H9 (cell line): ENCODE data around the gene ACACB. TPM values are rescaled to one million over a fixed set of nuclear protein-coding genes. Genes with fewer than 3 reads are reported as not detected.

Source experiments
- DNase-seq: peaks from one replicate; pipeline ENCODE4 v3.0.0-alpha.2; 2017
- H2AFZ ChIP-seq: one replicate; pipeline ENCODE4 v1.6.1; 2013; ENCODE audit warnings: mild to moderate bottlenecking, low read length, control low read depth, moderate library complexity
- H2AK5ac ChIP-seq: 2 replicates; pipeline ENCODE4 v1.6.1; 2013; ENCODE audit warnings: low read length, control low read depth, mixed read lengths; ENCODE audit not compliant: insufficient read length
- H2BK120ac ChIP-seq: one replicate; pipeline ENCODE4 v1.6.1; 2013; ENCODE audit warnings: low read depth, mild to moderate bottlenecking, low read length, control low read depth, inconsistent platforms; ENCODE audit not compliant: poor library complexity, severe bottlenecking
- H2BK12ac ChIP-seq: 2 replicates; pipeline ENCODE4 v1.6.1; 2013; ENCODE audit warnings: low read length, control low read depth, mixed read lengths, low read depth; ENCODE audit not compliant: insufficient read length
- H2BK15ac ChIP-seq: 2 replicates; pipeline ENCODE4 v1.6.1; 2013; ENCODE audit warnings: low read depth, low read length, control low read depth
- H2BK20ac ChIP-seq: one replicate; pipeline ENCODE4 v1.6.1; 2013; ENCODE audit warnings: low read depth, mild to moderate bottlenecking, low read length, control low read depth, inconsistent platforms; ENCODE audit not compliant: poor library complexity, severe bottlenecking
- H2BK5ac ChIP-seq: 2 replicates; pipeline ENCODE4 v1.6.1; 2013; ENCODE audit warnings: low read length, control low read depth, mixed read lengths; ENCODE audit not compliant: insufficient read length
- H3K14ac ChIP-seq: 2 replicates; pipeline ENCODE4 v1.6.1; 2013; ENCODE audit warnings: low read length, control low read depth; ENCODE audit not compliant: insufficient read depth
- H3K18ac ChIP-seq: 2 replicates; pipeline ENCODE4 v1.6.1; 2013; ENCODE audit warnings: low read depth, mild to moderate bottlenecking, mixed read lengths, low read length, control low read depth; ENCODE audit not compliant: insufficient read length
- H3K23ac ChIP-seq: 2 replicates; pipeline ENCODE4 v1.6.1; 2013; ENCODE audit warnings: low read length, control low read depth, mixed read lengths, low read depth; ENCODE audit not compliant: insufficient read length
- H3K23me2 ChIP-seq: 2 replicates; pipeline ENCODE4 v1.6.1; 2013; ENCODE audit warnings: low read depth, mild to moderate bottlenecking, mixed read lengths, low read length, control low read depth; ENCODE audit not compliant: insufficient read length, poor library complexity, severe bottlenecking
- H3K27ac ChIP-seq: 2 replicates; pipeline ENCODE4 v1.5.1; 2013; ENCODE audit warnings: low read length, control low read depth, mixed read lengths, low read depth; ENCODE audit not compliant: insufficient read length
- H3K27me3 ChIP-seq: 2 replicates; pipeline ENCODE4 v1.6.1; 2013; ENCODE audit warnings: low read length, control low read depth, inconsistent platforms; ENCODE audit not compliant: insufficient read depth
- H3K4ac ChIP-seq: 2 replicates; pipeline ENCODE4 v1.6.1; 2013; ENCODE audit warnings: low read depth, mild to moderate bottlenecking, control low read depth, inconsistent platforms, low read length, moderate library complexity
- H3K4me1 ChIP-seq: 2 replicates; pipeline ENCODE4 v1.6.1; 2013; ENCODE audit warnings: low read length, control low read depth, inconsistent platforms; ENCODE audit not compliant: insufficient read depth
- H3K4me2 ChIP-seq: 2 replicates; pipeline ENCODE4 v1.6.1; 2013; ENCODE audit warnings: low read length, control low read depth, mixed read lengths; ENCODE audit not compliant: insufficient read length, insufficient read depth
- H3K56ac ChIP-seq: 2 replicates; pipeline ENCODE4 v1.6.1; 2013; ENCODE audit warnings: low read depth, mild to moderate bottlenecking, mixed read lengths, low read length, control low read depth; ENCODE audit not compliant: insufficient read length
- H3K79me1 ChIP-seq: 2 replicates; pipeline ENCODE4 v1.6.1; 2013; ENCODE audit warnings: low read depth, mild to moderate bottlenecking, moderate library complexity, low read length, control low read depth, inconsistent platforms; ENCODE audit not compliant: insufficient read depth, poor library complexity, severe bottlenecking
- H3K79me2 ChIP-seq: 2 replicates; pipeline ENCODE4 v1.6.1; 2013; ENCODE audit warnings: low read length, control low read depth, inconsistent platforms; ENCODE audit not compliant: insufficient read depth
- H3K9ac ChIP-seq: 2 replicates; pipeline ENCODE4 v1.6.1; 2013; ENCODE audit warnings: low read length, control low read depth, mixed read lengths; ENCODE audit not compliant: insufficient read length; ENCODE audit errors: extremely low read depth
- H3K9me3 ChIP-seq: one replicate; pipeline ENCODE4 v1.6.1; 2013; ENCODE audit warnings: low read depth, low read length, inconsistent platforms; ENCODE audit not compliant: control insufficient read depth
- H3T11ph ChIP-seq: one replicate; pipeline ENCODE4 v1.6.1; 2013; ENCODE audit warnings: mild to moderate bottlenecking, low read length, control low read depth, inconsistent platforms
- H4K20me1 ChIP-seq: one replicate; pipeline ENCODE4 v1.6.1; 2013; ENCODE audit not compliant: control insufficient read depth, insufficient read length, insufficient read depth
- H4K5ac ChIP-seq: 2 replicates; pipeline ENCODE4 v1.6.1; 2013; ENCODE audit warnings: low read depth, mild to moderate bottlenecking, mixed read lengths, low read length, control low read depth; ENCODE audit not compliant: insufficient read length
- H4K8ac ChIP-seq: replicated peaks from 2 replicates; pipeline ENCODE4 v1.6.1; 2013; ENCODE audit warnings: low read length, control low read depth, mixed read lengths, low read depth; ENCODE audit not compliant: insufficient read length
- H4K91ac ChIP-seq: 2 replicates; pipeline ENCODE4 v1.6.1; 2013; ENCODE audit warnings: low read depth, mild to moderate bottlenecking, moderate library complexity, mixed read lengths, low read length, control low read depth; ENCODE audit not compliant: insufficient read length
- H3K27ac Mint-ChIP-seq, 3 experiments: 2 replicates in 2 of 3; 3 replicates in 1 of 3; pipeline ENCODE4 v1.8.0; 2020 to 2021; ENCODE audit warnings: mixed read lengths in 3 of 3, mild to moderate bottlenecking in 1 of 3, moderate library complexity in 1 of 3
- H3K27me3 Mint-ChIP-seq: 2 replicates; pipeline ENCODE4 v1.8.0; 2021; ENCODE audit warnings: low read depth, mild to moderate bottlenecking, moderate library complexity, mixed read lengths
- H3K36me3 Mint-ChIP-seq, 3 experiments: 2 replicates in 2 of 3; 3 replicates in 1 of 3; pipeline ENCODE4 v1.8.0; 2020 to 2021; ENCODE audit warnings: low read depth in 3 of 3, mixed read lengths in 3 of 3; ENCODE audit not compliant: insufficient read depth in 1 of 3
- H3K4me1 Mint-ChIP-seq, 2 experiments: 2 replicates each; pipeline ENCODE4 v1.8.0; 2020; ENCODE audit warnings: mixed read lengths in 2 of 2
- H3K4me3 Mint-ChIP-seq, 2 experiments: 2 replicates in 1 of 2; 3 replicates in 1 of 2; pipeline ENCODE4 v1.8.0; 2020 to 2021; ENCODE audit warnings: mild to moderate bottlenecking in 2 of 2, mixed read lengths in 2 of 2, moderate library complexity in 1 of 2
- H3K9me3 Mint-ChIP-seq, 2 experiments: 2 replicates in 1 of 2; 3 replicates in 1 of 2; pipeline ENCODE4 v1.8.0; 2020; ENCODE audit warnings: mild to moderate bottlenecking in 2 of 2, mixed read lengths in 2 of 2, moderate library complexity in 1 of 2
- WGBS: extraction: QIAGEN DNeasy Blood & Tissue Kit; methylation state at CpG from one replicate; pipeline ENCODE4 v1.1.7; 2013; ENCODE audit warnings: missing lambda C conversion rate, low lambda C conversion rate, mixed read lengths; ENCODE audit not compliant: insufficient read length; ENCODE audit errors: extremely low coverage; 5-methylcytosine and 5-hydroxymethylcytosine counted together
- total RNA-seq: library from RNA; stranded (reverse); gene quantifications from 2 replicates; pipeline ENCODE4 v1.2.1, GENCODE V29; 2021
- TF ChIP-seq, protein P1 (sequence below): fragments of 200-600 bp; sonication (generic); conservative IDR thresholded peaks from 3 replicates; pipeline ENCODE4 v1.8.0; 2021; ENCODE audit warnings: antibody characterized with exemption, mild to moderate bottlenecking

The ACACB gene
- total RNA-seq, 1 experiment from 2014 or later, result 14.2 TPM

DNA sequence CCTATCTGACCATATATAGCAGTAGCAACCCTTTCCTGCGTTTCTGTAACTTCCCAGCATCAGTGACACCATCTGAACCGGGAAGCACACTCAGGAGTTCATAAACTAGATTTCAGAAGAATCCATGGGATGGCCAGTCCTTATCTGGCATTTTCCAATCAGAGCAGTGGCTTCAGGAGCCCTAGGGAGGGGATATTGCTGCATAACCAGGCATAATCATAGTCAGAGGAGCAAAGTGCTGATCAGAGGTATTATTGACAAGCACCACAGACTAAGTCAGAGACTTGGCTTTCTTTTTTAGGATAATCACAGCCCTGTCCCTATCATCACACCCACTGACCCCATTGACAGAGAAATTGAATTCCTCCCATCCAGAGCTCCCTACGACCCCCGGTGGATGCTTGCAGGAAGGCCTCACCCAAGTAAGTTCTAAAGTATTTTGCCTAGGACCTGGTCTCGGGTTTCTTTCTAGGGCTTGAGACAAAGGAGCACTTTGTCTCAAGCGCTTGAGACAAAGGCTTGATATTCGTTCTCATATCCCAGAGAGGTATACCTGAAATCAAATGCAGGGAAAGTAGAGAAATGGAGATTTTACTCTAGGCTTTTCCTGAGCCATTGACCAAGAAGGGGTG, 137.6 kb downstream of the ACACB start:
- Histone ChIP-seq H3K9me3 (no peaks in the 10 kb centered on the region), H4K8ac (no peak overlapping the region), H2BK15ac (no peak overlapping the region), H2AFZ (no peak overlapping the region), H3K4me1 (no peaks in the 10 kb centered on the region), H3K23ac (no peak overlapping the region), H2BK5ac (no peak overlapping the region), H4K5ac (no peak overlapping the region), H4K20me1 (no peaks in the 10 kb centered on the region), H3K56ac (no peak overlapping the region), H3K4me2 (no peak overlapping the region), H3K27ac (no peak overlapping the region), H3K79me2 (no peaks in the 10 kb centered on the region), H3K27me3 (no peaks in the 10 kb centered on the region), H2BK12ac (no peak overlapping the region), H3K79me1 (no peaks in the 10 kb centered on the region), H2BK20ac (no peak overlapping the region), H4K91ac (no peak overlapping the region), H3K18ac (no peak overlapping the region), H3T11ph (no peak overlapping the region), H3K9ac (no peak overlapping the region), H3K23me2 (no peaks in the 10 kb centered on the region), H2BK120ac (no peak overlapping the region), H3K4ac (no peak overlapping the region), H3K14ac (no peak overlapping the region), H2AK5ac (no peak overlapping the region)
- WGBS, result no CpG with 5 or more reads among the region's 7 CpGs
- H3K27ac Mint-ChIP-seq, result no peak overlapping the region
- peaks cover 5 to 7% of the 10 kb centered on the region in 2 experiments; a peak in 3 of 5 replicates for H3K9me3 Mint-ChIP-seq
- H3K36me3 Mint-ChIP-seq, result peaks cover 7 to 23% (median 19%) of the 10 kb centered on the region in 3 experiments; a peak in 6 of 7 replicates
- TF ChIP-seq, protein P1, sequence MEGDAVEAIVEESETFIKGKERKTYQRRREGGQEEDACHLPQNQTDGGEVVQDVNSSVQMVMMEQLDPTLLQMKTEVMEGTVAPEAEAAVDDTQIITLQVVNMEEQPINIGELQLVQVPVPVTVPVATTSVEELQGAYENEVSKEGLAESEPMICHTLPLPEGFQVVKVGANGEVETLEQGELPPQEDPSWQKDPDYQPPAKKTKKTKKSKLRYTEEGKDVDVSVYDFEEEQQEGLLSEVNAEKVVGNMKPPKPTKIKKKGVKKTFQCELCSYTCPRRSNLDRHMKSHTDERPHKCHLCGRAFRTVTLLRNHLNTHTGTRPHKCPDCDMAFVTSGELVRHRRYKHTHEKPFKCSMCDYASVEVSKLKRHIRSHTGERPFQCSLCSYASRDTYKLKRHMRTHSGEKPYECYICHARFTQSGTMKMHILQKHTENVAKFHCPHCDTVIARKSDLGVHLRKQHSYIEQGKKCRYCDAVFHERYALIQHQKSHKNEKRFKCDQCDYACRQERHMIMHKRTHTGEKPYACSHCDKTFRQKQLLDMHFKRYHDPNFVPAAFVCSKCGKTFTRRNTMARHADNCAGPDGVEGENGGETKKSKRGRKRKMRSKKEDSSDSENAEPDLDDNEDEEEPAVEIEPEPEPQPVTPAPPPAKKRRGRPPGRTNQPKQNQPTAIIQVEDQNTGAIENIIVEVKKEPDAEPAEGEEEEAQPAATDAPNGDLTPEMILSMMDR, result peak; percentile 32; the same call in 2 of the 3 replicates
- no peak for DNase-seq
- no peaks in the 10 kb centered on the region for H3K4me1 Mint-ChIP-seq
- H3K27me3 Mint-ChIP-seq, result no peaks in the 10 kb centered on the region
- H3K4me3 Mint-ChIP-seq, result no peak overlapping the region
